Bronchial epithelial cell (primary cell): ENCODE data around the gene KCNC4. TPM values are rescaled to one million over a fixed set of nuclear protein-coding genes. Genes with fewer than 3 reads are reported as not detected.

Experiments
- DNase-seq: peaks from one replicate; pipeline ENCODE4 v3.0.0-alpha.2; 2010; ENCODE audit warnings: low read depth
- FAIRE-seq: peaks from 2 replicates; lab custom pipeline; 2011; peaks lifted over from hg19 to GRCh38; lab: Jason Lieb, UNC
- H3K27me3 ChIP-seq: 2 replicates; pipeline ENCODE4 v1.5.1; 2011; ENCODE audit warnings: low read length; ENCODE audit not compliant: control insufficient read depth, insufficient read depth
- H3K36me3 ChIP-seq: 2 replicates; pipeline ENCODE4 v1.5.1; 2011; ENCODE audit warnings: low read length; ENCODE audit not compliant: control insufficient read depth, insufficient read depth
- H3K4me3 ChIP-seq: 2 replicates; pipeline ENCODE4 v1.5.1; 2011; ENCODE audit warnings: mild to moderate bottlenecking, low read depth, low read length, control low read depth
- total RNA-seq: library from RNA; depleted of rRNA; stranded (reverse); fragments of >200 nt; gene quantifications from 2 replicates; pipeline ENCODE4 v1.2.1, GENCODE V29; 2014
- TF ChIP-seq, protein P1 (sequence below): IDR thresholded peaks from 2 replicates; pipeline ENCODE4 v1.5.1; 2011; ENCODE audit warnings: mild to moderate bottlenecking, moderate library complexity, low read length, control low read depth, inconsistent platforms; ENCODE audit not compliant: insufficient read depth, severe bottlenecking

Gene KCNC4
- total RNA-seq, 1 donor from 2014 or later = 0.53 TPM

DNA sequence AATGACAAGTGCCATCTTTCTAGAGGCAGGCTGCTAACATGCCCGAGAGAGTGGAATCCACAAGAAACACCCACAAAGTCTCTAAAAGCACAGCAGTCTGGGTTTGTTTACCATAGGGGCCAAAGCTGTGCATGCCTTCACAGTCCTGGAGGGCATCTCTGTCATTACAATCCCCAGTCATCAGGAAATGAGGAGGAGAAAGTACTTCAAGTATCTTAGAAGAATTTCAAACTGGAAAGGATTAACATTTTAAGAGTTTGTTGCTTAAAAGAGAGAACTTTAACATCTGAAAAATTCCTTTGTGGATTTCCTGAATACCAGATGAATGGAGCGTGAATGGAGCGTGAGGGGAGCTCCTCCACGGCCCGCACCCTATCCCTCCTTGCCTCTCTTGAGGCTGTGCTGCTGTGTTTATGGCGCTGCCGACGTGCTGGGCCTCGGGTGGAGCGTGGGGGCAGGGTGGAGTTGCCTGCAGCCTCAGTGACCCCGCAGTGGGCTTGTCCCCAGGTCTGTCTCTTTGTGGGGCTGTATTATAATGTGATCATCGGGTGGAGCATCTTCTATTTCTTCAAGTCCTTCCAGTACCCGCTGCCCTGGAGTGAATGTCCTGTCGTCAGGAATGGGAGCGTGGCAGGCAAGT lies 36.5 kb upstream of the KCNC4 start:
- no peak for FAIRE-seq
- no peaks in the 10 kb centered on the region for H3K36me3 ChIP-seq
- DNase-seq = no peak
- TF ChIP-seq, protein P1, sequence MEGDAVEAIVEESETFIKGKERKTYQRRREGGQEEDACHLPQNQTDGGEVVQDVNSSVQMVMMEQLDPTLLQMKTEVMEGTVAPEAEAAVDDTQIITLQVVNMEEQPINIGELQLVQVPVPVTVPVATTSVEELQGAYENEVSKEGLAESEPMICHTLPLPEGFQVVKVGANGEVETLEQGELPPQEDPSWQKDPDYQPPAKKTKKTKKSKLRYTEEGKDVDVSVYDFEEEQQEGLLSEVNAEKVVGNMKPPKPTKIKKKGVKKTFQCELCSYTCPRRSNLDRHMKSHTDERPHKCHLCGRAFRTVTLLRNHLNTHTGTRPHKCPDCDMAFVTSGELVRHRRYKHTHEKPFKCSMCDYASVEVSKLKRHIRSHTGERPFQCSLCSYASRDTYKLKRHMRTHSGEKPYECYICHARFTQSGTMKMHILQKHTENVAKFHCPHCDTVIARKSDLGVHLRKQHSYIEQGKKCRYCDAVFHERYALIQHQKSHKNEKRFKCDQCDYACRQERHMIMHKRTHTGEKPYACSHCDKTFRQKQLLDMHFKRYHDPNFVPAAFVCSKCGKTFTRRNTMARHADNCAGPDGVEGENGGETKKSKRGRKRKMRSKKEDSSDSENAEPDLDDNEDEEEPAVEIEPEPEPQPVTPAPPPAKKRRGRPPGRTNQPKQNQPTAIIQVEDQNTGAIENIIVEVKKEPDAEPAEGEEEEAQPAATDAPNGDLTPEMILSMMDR = no peak
- H3K27me3 ChIP-seq = no peaks in the 10 kb centered on the region
- no peak overlapping the region for H3K4me3 ChIP-seq

DNA sequence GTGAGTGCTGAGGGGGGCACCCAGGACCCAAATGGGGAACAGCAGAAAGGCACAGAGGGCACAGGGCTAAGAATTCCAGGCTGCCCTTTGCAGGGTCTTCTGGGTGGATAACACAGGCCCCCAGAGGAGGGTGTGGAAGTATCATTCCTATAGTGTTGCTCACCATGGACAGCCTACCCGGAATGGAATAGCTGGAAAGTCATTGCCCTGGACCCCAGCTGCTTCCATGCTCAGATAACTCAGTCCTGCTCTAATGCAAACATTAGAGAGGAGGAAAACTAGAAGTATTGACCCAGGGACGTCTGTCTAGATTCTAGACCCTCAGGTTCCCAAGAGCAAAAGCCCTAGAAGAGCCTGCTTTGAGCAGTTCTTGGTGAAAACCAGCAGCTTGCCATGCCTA lies 35.2 kb upstream of the KCNC4 start:
- H3K27me3 ChIP-seq = no peaks in the 10 kb centered on the region
- H3K36me3 ChIP-seq = no peaks in the 10 kb centered on the region
- no peak overlapping the region for H3K4me3 ChIP-seq
- TF ChIP-seq, protein P1 = no peak
- DNase-seq (no peak), FAIRE-seq (no peak)

DNA sequence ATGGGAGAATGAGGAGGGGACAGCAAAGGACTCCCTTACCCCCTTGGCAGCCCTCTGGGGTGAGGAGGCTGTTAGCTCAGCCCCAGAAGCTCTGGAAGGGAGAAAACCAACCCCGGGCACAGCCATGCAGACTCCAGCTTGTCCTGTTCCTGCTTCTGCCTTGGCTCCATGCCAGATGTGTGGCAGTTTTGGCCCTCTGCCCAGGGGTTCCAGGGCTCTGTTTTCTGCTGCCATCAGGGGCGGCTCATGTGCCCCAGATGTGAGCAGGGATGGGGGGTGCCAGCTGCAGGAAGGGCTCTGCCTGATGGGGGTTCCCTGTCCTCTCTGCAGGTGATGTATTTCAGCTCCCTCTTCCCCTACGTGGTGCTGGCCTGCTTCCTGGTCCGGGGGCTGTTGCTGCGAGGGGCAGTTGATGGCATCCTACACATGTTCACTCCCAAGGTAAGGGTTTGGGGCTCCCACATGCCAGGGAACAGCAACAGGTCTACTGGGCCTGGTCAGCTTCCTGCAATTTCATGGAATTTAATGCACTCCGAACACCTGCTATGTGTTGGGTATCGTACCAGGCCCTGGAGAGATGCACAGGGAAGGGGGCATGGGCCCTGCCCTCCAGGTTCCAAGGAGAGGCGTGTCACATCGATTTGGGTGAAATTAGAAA lies 33.7 kb upstream of the KCNC4 start:
- H3K36me3 ChIP-seq = no peaks in the 10 kb centered on the region
- H3K4me3 ChIP-seq = no peak overlapping the region
- H3K27me3 ChIP-seq = no peaks in the 10 kb centered on the region
- DNase-seq (peak; percentile 20), FAIRE-seq (no peak)
- TF ChIP-seq, protein P1 = no peak

DNA sequence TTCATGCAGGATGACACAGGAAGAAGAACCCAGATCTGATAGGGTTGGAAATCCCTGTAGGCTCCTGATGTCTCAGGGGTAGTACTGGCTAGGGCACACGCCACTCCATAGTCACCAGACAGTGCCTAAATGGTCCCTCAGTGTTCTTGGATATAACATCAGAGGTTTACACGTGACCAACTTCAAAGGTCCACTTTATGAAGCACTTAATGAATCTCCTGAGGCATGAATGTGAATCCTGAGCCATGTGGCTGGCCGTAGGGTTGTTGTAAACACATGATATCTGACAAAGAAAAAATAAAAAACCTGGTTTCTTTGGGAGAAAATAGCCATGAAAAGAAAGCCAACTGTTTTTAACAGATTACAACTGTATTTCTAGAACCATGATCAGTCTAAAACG lies 32.3 kb upstream of the KCNC4 start:
- DNase-seq (no peak), FAIRE-seq (no peak)

DNA sequence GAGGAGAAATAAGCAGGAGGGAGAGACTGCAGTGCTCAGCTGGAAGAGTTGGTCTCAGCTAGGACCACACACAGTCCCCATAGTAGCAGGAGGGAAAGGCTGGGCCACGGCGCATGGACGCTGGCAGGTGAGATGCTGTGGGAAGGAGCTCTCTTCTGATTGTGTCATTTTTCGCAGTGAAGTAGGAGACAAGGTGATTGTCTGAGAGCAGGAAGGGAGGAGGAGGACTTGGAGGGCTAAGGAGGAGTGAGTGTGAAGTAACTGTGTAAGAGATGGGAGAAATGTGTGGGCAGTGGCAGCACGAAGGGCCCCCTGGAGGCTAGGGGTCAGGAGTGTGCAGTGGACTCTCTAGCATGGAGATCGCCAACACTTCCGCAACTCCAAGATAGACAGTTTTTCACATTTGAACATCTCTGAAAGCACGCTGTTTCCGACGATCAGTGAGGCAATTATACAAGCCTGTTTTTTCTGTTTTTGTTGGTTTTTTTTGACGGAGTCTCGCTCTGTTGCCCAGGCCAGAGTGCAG lies 26.4 kb upstream of the KCNC4 start:
- DNase-seq (no peak), FAIRE-seq (no peak)
- TF ChIP-seq, protein P1 = no peak

More for the DNA sequence above, 32.3 kb upstream of the KCNC4 start:
- Histone ChIP-seq H3K27me3 (no peaks in the 10 kb centered on the region), H3K36me3 (no peaks in the 10 kb centered on the region), H3K4me3 (no peak overlapping the region)
- TF ChIP-seq, protein P1 = no peak

More for the DNA sequence above, 26.4 kb upstream of the KCNC4 start:
- Histone ChIP-seq H3K36me3 (no peaks in the 10 kb centered on the region), H3K4me3 (no peak overlapping the region), H3K27me3 (peaks cover 1% of the 10 kb centered on the region)
